ENCODE measurements around the gene HYOU1. TPM values are rescaled to one million over a fixed set of nuclear protein-coding genes. Genes with fewer than 3 reads are reported as not detected.

Gene HYOU1
- polyA plus RNA-seq, 1 experiment = 123 TPM

DNA sequence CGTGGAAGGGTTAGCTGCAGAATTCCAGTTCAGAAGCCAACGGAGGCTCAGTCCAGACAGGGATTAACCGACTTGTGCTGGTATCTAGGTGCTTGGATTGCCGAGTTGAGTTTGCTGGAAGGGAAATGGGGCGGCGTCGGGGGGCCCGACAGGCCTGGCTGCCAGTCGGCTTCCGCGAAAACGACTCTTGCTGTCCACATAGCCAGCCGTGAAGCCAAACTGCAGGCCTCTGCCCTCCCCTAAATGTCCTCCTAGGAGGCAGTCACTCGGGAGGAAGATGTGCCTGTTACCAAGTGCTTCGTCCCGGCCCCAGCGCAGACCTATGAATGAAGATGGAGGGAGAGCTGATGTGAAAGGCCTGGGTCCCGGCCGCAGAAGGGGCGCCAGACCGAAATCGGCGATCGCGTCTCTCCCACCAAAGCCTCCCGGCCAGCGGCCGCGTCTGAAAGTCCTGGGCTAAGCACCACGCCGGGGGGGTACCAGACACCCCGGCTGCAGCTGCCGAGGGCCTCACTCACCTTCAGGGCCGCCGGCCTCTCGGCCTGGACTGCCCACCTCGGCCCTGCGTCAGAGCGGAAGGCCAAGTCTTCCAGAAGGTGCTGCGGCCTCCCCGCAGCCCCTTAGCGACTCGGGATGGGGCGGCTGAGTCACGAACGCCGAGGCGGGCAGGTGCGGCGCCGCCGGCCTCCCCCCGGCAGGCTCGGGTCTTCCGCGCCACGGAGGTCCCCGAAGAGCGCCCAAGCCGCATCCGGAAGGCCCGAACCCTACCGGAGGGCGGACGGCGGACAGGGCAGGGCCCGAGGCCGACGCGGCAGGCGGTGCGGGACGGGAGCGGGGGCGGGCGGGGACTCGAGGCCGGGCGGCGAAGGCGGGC is 37.2 kb upstream of the HYOU1 start:
- CTCF ChIA-PET = interaction anchor here (0.6 to 2.4 kb wide), 16 partner anchors 8 to 262 kb away, joined by 3 to 14 read pairs (median 4); partner anchors contain the start of genes C1QTNF5, C2CD2L, CBL and HMBS
- POLR2A ChIA-PET = interaction anchor here (0.6 to 1.1 kb wide), 7 partner anchors 9 to 76 kb away, joined by 3 to 35 read pairs (median 5); partner anchors contain the start of genes C2CD2L and HMBS
- Histone ChIP-seq H3K4me3 (ENCODE audit: low read depth, low read length) (peak overlapping the region; percentile 78), H3K36me3 (ENCODE audit: control insufficient read depth, insufficient read depth, low read length) (peaks cover 9% of the 10 kb centered on the region), H3K27me3 (ENCODE audit: control insufficient read depth, insufficient read depth, low read length) (no peaks in the 10 kb centered on the region)
- TF ChIP-seq, protein P1, sequence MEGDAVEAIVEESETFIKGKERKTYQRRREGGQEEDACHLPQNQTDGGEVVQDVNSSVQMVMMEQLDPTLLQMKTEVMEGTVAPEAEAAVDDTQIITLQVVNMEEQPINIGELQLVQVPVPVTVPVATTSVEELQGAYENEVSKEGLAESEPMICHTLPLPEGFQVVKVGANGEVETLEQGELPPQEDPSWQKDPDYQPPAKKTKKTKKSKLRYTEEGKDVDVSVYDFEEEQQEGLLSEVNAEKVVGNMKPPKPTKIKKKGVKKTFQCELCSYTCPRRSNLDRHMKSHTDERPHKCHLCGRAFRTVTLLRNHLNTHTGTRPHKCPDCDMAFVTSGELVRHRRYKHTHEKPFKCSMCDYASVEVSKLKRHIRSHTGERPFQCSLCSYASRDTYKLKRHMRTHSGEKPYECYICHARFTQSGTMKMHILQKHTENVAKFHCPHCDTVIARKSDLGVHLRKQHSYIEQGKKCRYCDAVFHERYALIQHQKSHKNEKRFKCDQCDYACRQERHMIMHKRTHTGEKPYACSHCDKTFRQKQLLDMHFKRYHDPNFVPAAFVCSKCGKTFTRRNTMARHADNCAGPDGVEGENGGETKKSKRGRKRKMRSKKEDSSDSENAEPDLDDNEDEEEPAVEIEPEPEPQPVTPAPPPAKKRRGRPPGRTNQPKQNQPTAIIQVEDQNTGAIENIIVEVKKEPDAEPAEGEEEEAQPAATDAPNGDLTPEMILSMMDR (IDR thresholded peaks at IDR 0.05; ENCODE audit: insufficient read depth, low read depth, low read length) = no peak
- DNase-seq (ENCODE audit: low read depth) = no peak

DNA sequence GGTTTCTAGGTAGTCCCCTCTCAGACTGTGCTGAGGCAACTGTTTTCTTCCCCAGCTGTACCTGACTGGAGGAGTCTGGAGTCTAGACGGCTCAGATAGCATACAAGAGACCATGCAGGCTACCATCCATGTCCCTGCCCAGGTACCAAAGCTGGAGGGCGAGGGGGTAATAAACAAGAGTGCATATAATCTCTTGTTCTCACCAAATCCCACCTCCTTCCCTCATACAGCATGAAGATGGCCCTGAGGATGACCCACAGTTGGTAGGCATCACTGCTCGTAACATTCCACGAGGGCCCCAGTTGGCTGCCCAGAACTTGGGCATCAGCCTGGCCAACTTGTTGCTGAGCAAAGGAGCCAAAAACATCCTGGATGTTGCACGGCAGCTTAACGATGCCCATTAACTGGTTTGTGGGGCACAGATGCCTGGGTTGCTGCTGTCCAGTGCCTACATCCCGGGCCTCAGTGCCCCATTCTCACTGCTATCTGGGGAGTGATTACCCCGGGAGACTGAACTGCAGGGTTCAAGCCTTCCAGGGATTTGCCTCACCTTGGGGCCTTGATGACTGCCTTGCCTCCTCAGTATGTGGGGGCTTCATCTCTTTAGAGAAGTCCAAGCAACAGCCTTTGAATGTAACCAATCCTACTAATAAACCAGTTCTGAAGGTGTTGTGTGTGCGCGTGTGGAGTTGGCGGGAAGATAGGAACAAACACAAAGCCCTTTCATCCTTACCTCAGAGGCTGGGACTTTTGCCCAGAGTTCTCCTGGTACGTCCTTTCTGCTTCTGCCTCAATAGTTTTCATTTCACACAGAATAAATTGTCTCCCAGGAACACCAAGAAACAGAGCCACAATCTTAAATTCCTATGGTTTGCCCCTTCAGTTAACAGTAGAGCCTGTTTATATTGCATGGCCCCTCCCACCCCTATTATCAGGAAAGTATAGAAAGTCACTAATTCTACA is 36.2 kb upstream of the HYOU1 start:
- CTCF ChIA-PET = interaction anchor here (0.8 to 2.2 kb wide), 6 partner anchors 7 to 230 kb away, joined by 3 to 14 read pairs (median 3); partner anchors contain the start of genes HMBS and NLRX1
- DNase-seq (ENCODE audit: low read depth) = no peak
- TF ChIP-seq, protein P1 (IDR thresholded peaks at IDR 0.05; ENCODE audit: insufficient read depth, low read depth, low read length) = no peak
- Histone ChIP-seq H3K27me3 (ENCODE audit: control insufficient read depth, insufficient read depth, low read length) (no peaks in the 10 kb centered on the region), H3K36me3 (ENCODE audit: control insufficient read depth, insufficient read depth, low read length) (peaks cover 9% of the 10 kb centered on the region), H3K4me3 (ENCODE audit: low read depth, low read length) (peak overlapping the region; percentile 78)
- POLR2A ChIA-PET = interaction anchor here (0.6 to 0.7 kb wide), 3 partner anchors 9 to 235 kb away, joined by 3 to 14 read pairs (median 11); no protein-coding TSS in a partner anchor

DNA sequence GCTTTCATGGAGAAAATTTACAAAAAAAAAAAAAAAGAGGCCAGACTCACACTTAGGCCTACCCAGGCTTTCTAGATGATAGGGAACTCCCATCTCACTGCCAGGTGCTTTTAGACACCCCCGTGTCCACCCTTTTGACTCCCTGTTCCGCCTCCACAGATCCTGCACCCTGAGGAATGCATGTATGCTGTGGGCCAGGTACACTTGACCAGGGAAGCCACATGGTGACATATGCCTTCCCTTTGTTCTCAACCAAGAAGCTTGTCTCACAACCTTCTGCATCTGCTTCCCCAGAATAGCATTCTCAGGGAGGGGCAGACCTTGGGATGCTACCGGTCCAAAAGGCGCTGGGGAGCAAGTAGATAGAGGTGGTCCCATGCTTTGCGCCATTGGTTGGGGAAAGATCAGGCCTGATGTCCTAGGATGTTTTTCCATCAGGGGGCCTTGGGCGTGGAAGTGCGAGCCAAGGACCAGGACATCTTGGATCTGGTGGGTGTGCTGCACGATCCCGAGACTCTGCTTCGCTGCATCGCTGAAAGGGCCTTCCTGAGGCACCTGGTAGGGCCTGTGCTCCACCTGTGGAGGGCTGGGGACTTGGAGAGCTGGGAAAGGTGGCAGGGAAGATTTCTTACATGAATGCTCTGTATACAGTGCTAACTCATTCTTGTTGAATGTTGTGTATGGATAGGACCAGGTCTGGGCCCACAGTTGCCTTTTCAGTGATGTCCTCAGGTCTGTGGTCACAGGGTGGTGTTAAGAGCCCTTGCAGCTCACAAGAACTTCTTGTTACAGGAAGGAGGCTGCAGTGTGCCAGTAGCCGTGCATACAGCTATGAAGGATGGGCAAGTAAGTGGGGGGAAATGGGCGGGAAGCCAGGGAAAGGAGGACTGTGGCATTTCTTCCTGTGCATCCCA is 35.2 kb upstream of the HYOU1 start:
- TF ChIP-seq, protein P1 (IDR thresholded peaks at IDR 0.05; ENCODE audit: insufficient read depth, low read depth, low read length) = no peak
- CTCF ChIA-PET = interaction anchor here (1.1 to 1.6 kb wide), 5 partner anchors 30 to 104 kb away, joined by 3 to 5 read pairs (median 3); partner anchors contain the start of gene NLRX1
- H3K4me3 ChIP-seq (ENCODE audit: low read depth, low read length) = no peak overlapping the region
- peaks cover 5% of the 10 kb centered on the region for H3K36me3 ChIP-seq (ENCODE audit: control insufficient read depth, insufficient read depth, low read length)
- H3K27me3 ChIP-seq (ENCODE audit: control insufficient read depth, insufficient read depth, low read length) = no peaks in the 10 kb centered on the region
- DNase-seq (ENCODE audit: low read depth) = no peak
- POLR2A ChIA-PET = interaction anchor here (0.6 to 0.7 kb wide), 2 partner anchors 10 to 63 kb away, joined by 3 to 14 read pairs; no protein-coding TSS in a partner anchor

DNA sequence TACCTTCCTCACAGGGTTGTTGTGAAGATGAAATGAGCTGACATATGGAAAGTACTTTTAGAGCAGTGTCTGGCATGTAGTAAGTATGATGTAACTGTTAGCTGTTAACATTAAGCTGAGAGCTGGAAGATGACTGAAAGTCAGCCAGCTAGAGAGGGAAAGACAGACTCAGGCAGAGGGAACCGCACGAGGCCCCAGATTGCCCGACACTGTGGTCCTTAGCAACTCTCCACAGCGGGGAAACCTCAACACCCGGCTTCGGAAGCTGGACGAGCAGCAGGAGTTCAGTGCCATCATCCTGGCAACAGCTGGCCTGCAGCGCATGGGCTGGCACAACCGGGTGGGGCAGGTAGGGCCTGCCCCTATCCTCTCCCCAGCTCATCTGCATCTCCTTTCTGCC is 34.2 kb upstream of the HYOU1 start:
- TF ChIP-seq, protein P1 (IDR thresholded peaks at IDR 0.05; ENCODE audit: insufficient read depth, low read depth, low read length) = no peak
- Histone ChIP-seq H3K27me3 (ENCODE audit: control insufficient read depth, insufficient read depth, low read length) (no peaks in the 10 kb centered on the region), H3K4me3 (ENCODE audit: low read depth, low read length) (no peak overlapping the region), H3K36me3 (ENCODE audit: control insufficient read depth, insufficient read depth, low read length) (peaks cover 5% of the 10 kb centered on the region)
- DNase-seq (ENCODE audit: low read depth) = no peak
- ChIA-PET CTCF (interaction anchor here (0.6 to 1.6 kb wide), 4 partner anchors 29 to 479 kb away, joined by 3 to 5 read pairs (median 4); partner anchors contain the start of gene NLRX1), POLR2A (no interaction called here)
